Measurements from ENCODE around the gene ALDH1A1.
A peak's percentile ranks its signal among the peaks of the same experiment; 100 is the strongest.
"Not testable (repeated sequence)": the region's sequence is repeated elsewhere in the genome, so short reads cannot be mapped to it uniquely, and the experiment has no call there.

Gene ALDH1A1

DNA sequence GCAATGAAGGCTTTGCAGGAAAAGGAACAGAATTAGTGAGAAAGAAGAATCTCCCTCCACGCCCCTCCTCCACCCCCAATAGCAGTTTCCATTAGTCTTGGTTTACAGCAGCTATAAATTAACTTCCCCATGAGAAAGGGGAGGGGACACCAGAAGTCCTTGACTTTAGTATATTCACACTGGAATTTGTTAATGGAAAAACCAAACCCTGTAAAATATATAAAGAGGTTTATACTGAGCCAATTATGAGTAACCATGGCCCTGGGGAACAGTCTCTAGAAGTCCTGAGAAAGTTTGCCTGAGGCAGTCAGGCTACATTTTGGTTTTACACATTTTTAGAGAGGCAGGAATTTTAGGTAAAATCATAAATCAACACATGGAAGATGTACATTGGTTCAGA, 88.5 kb downstream of the ALDH1A1 start:
- peak overlapping the region; percentile 91 for H3K27ac ChIP-seq
- 0 out of 2 replicates have a peak, but pooled peaks cover 5% of the 10 kb centered on the region for H3K9me3 ChIP-seq (ENCODE audit: low read depth, low read length)
- peak; percentile 96 for DNase-seq (ENCODE audit: low read depth, low spot score)
- no peaks in the 10 kb centered on the region; the same call in 1 of the 2 replicates for H3K36me3 ChIP-seq (ENCODE audit: insufficient read depth, low read length)
- peak overlapping the region; percentile 39 for H3K4me3 ChIP-seq
- H3K9ac ChIP-seq (ENCODE audit: insufficient read length) = no peak overlapping the region
- TF ChIP-seq POLR2AphosphoS5 (IDR thresholded peaks at IDR 0.05; ENCODE audit: borderline replicate concordance, low read depth, low read length) (peak; percentile 49; the same call in 1 of the 2 replicates), EZH2 (IDR thresholded peaks at IDR 0.05) (no peak), FOXP2 (optimal IDR thresholded peaks at IDR 0.05; ENCODE audit: control extremely low read depth, extremely low read length, insufficient read depth) (no peak)

DNA sequence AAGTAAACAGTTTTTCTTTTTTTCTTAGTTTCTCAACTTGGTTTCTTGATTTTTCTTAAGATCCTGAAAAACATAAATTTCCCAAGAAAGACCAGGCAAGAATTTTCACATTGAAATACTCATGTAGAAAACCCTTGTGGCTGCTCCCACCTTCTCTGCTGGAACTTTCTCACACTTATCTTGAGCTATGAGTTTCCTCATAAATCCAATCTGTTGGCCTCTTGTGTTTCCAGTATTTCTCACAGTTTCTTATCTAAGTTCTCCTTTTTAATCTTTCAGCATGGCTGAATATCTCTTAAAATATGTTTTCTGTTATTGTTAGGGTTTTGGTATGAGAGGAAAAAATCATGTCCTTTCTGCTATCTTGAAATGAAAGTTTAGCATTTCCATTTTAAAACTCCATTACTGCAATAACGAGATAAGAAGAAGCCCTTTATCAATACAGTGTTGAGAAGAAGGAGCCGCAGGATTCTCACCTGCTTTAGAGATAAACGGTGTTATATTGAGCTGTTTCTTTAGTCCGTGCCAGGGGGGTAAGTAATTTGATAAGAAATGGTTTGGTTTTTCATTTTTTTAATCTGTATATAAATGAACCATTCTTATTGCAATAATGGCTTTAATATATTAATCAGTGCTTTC, 89.3 kb downstream of the ALDH1A1 start:
- H3K9me3 ChIP-seq (ENCODE audit: low read depth, low read length) = 0 out of 2 replicates have a peak, but pooled peaks cover 5% of the 10 kb centered on the region
- no peak overlapping the region for H3K9ac ChIP-seq (ENCODE audit: insufficient read length)
- no peak for DNase-seq (ENCODE audit: low read depth, low spot score)
- TF ChIP-seq POLR2AphosphoS5 (IDR thresholded peaks at IDR 0.05; ENCODE audit: borderline replicate concordance, low read depth, low read length) (no peak), EZH2 (IDR thresholded peaks at IDR 0.05) (no peak), FOXP2 (optimal IDR thresholded peaks at IDR 0.05; ENCODE audit: control extremely low read depth, extremely low read length, insufficient read depth) (no peak)
- no peaks in the 10 kb centered on the region; the same call in 1 of the 2 replicates for H3K36me3 ChIP-seq (ENCODE audit: insufficient read depth, low read length)
- H3K4me3 ChIP-seq = peak overlapping the region; percentile 39
- H3K27ac ChIP-seq = peak overlapping the region; percentile 91

DNA sequence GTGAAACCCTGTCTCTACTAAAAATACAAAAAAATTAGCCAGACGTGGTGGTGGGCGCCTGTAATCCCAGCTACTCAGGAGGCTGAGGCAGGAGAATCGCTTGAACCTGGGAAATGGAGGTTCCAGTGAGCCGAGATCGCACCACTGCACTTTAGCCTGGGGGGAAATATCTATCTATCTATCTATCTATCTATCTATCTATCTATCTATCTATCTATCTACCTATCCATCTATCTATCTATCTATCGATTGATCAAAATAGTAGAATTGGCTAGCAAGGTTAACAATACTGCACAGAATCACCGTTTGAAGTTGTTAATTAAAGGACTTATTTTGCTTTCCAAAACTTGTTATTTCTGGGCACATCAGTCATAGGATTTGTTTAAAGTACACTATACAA, 90.1 kb downstream of the ALDH1A1 start:
- not testable (repeated sequence) for DNase-seq (ENCODE audit: low read depth, low spot score); H3K9me3 ChIP-seq (ENCODE audit: low read depth, low read length); H3K4me3 ChIP-seq; H3K27ac ChIP-seq; H3K36me3 ChIP-seq (ENCODE audit: insufficient read depth, low read length); H3K9ac ChIP-seq (ENCODE audit: insufficient read length)

DNA sequence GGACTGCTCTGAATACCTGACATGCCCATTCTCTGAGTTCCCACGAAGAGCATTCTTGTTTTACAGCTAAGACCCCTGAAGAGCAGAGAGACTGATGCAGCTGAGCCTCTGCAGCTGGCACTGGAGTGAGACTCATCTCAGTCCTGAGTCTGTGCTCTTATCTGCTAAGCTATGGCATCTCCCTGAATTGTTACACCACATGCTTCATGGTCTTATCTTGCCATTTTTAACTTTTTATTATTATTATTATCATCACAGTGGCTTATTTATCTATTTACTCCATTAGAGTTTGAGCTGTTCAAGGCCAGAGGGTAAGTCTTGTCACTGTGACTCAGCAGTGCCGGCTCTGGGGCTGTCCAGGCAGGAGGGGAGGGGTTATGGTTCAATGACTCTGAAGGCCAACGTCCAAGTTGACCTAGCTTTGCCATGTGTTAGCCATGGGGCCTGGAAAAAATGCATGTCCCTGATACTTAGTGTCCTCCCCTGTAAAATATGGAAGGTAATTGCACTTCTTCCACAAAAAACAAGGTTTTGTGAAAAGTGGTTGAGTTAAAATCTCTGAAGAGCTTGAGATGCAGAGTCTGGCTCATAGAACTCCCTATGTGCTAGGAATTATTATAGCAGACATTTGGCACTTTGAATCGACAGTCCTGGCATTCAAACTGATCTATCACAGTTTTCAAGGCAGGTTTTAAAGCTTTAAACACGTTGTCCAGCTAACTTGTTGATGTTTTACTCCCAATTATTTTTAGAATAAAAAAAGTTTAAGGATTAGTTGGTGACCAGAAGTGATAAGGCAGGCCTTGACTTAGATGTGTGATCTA, 94.6 kb downstream of the ALDH1A1 start:
- no peak for DNase-seq (ENCODE audit: low read depth, low spot score)
- H3K27ac ChIP-seq = peak overlapping the region; percentile 91
- no peak for TF ChIP-seq POLR2AphosphoS5 (IDR thresholded peaks at IDR 0.05; ENCODE audit: borderline replicate concordance, low read depth, low read length)
- no peak for TF ChIP-seq FOXP2 (optimal IDR thresholded peaks at IDR 0.05; ENCODE audit: control extremely low read depth, extremely low read length, insufficient read depth)
- no peaks in the 10 kb centered on the region for H3K9me3 ChIP-seq (ENCODE audit: low read depth, low read length)
- H3K9ac ChIP-seq (ENCODE audit: insufficient read length) = peak overlapping the region; percentile 53
- H3K36me3 ChIP-seq (ENCODE audit: insufficient read depth, low read length) = no peaks in the 10 kb centered on the region
- H3K4me3 ChIP-seq = peak overlapping the region; percentile 48

DNA sequence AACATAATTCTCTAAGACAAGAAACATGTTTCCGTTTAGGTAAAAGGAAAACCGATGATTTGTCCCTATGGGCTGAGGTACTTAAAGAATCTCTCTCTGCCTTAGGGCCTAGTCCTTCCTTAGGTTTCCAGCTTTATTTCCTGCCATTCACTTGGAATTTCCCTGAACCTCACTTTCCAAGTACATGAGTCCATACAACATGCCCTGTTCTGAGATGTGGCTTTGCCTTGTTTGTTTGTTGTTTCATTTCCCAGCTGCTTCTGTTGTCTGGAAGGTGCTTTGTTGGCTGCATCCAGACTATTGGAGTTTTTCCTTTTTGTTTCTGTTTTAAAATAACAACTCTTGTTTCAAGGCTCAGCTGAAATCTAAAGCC, 95.2 kb downstream of the ALDH1A1 start:
- no peaks in the 10 kb centered on the region for H3K36me3 ChIP-seq (ENCODE audit: insufficient read depth, low read length)
- no peaks in the 10 kb centered on the region for H3K9me3 ChIP-seq (ENCODE audit: low read depth, low read length)
- H3K27ac ChIP-seq = peak overlapping the region; percentile 91
- TF ChIP-seq EZH2 (IDR thresholded peaks at IDR 0.05) = no peak
- no peak for TF ChIP-seq FOXP2 (optimal IDR thresholded peaks at IDR 0.05; ENCODE audit: control extremely low read depth, extremely low read length, insufficient read depth)
- no peak for TF ChIP-seq POLR2AphosphoS5 (IDR thresholded peaks at IDR 0.05; ENCODE audit: borderline replicate concordance, low read depth, low read length)
- peak overlapping the region; percentile 53 for H3K9ac ChIP-seq (ENCODE audit: insufficient read length)
- peak overlapping the region; percentile 48 for H3K4me3 ChIP-seq
- no peak for DNase-seq (ENCODE audit: low read depth, low spot score)

DNA sequence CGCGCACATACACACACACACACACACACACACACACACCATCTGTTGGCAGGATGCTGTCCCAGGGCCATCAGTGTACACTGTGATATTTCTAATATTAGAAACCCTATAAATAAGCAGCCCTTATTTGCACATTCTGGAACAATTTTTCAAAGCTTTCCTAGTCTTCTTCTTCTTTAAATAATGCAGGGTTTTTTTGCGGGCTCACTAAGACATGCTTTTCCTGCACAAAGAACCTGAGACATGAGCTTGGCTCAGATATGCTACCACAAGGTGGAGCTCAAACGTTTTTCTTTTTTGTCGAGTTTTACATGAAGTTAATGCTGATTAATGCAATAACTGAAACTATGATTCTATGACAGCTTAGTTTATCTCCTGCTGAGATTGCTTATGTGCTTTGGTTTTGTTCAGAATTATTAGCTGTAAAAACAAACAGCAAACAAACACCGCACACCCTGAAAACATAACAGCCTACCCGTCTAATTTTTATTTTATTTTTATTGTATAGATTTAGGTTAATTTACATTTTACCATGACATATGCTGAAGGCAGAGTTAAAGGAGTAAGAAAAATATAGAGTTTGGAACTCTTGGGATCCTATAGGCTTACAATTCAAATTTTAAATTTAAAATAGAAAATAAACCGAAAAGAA, 95.8 kb downstream of the ALDH1A1 start:
- H3K9me3 ChIP-seq (ENCODE audit: low read depth, low read length) = no peaks in the 10 kb centered on the region
- peak overlapping the region; percentile 48 for H3K4me3 ChIP-seq
- TF ChIP-seq POLR2AphosphoS5 (IDR thresholded peaks at IDR 0.05; ENCODE audit: borderline replicate concordance, low read depth, low read length) = no peak
- no peak for TF ChIP-seq FOXP2 (optimal IDR thresholded peaks at IDR 0.05; ENCODE audit: control extremely low read depth, extremely low read length, insufficient read depth)
- no peak for TF ChIP-seq EZH2 (IDR thresholded peaks at IDR 0.05)
- H3K36me3 ChIP-seq (ENCODE audit: insufficient read depth, low read length) = no peaks in the 10 kb centered on the region
- H3K9ac ChIP-seq (ENCODE audit: insufficient read length) = peak overlapping the region; percentile 53
- DNase-seq (ENCODE audit: low read depth, low spot score) = peak; percentile 82
- H3K27ac ChIP-seq = peak overlapping the region; percentile 91

DNA sequence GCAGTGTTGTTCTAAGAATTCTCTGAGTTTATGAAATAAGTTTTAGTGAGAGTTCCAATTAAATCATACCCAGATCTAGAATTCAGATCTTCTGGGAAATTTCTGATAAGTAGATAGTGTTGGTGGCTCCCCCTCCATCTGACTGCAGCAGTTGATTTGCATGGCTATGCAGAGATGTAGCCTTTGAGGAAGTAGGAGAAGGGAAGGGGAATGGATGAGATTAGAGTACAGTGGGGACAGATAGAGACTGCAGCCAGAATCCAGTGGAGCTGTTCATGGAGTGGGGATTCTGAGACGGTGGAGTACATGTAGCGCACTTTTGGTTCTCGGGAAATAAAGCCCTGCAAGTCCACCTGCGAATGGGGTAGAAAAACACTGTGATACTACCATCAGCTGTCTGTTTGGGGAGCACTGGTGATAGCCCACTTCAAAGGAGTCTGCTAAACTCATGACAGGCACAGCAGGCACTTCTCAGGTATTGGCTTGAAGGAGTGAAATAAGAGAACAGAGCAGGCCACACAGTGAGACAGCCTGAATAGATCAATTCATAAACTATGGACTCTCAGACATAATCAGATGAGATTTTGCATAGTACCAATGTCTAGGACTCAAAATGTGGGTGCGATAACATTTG, 96.8 kb downstream of the ALDH1A1 start:
- Histone ChIP-seq H3K9me3 (ENCODE audit: low read depth, low read length) (no peaks in the 10 kb centered on the region), H3K36me3 (ENCODE audit: insufficient read depth, low read length) (no peaks in the 10 kb centered on the region), H3K27ac (0 out of 2 replicates have a peak overlapping the region, but pooled peaks have one; percentile 28), H3K9ac (ENCODE audit: insufficient read length) (no peak overlapping the region), H3K4me3 (no peak overlapping the region)
- DNase-seq (ENCODE audit: low read depth, low spot score) = no peak
- TF ChIP-seq EZH2 (IDR thresholded peaks at IDR 0.05) (no peak), POLR2AphosphoS5 (IDR thresholded peaks at IDR 0.05; ENCODE audit: borderline replicate concordance, low read depth, low read length) (no peak), FOXP2 (optimal IDR thresholded peaks at IDR 0.05; ENCODE audit: control extremely low read depth, extremely low read length, insufficient read depth) (no peak)

DNA sequence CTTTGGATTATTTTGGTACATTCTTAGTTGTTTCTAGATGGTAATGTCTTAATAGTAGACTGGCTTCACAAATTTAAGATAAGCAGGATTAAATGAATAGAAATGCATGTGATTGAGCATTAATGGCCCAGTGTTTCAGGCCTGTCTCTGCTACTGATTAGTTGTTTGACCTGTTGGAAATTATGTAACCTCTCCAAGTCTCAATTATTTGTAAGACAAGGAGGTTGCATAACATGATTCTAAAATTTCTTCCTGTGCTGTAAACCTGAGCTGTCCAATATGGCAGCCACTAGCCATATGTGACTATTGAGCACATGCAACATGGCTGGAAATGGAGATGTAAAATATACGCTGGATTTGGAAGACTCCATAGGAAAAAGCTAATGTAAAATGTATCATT, 97.5 kb downstream of the ALDH1A1 start:
- Histone ChIP-seq H3K9me3 (ENCODE audit: low read depth, low read length) (no peaks in the 10 kb centered on the region), H3K4me3 (no peak overlapping the region), H3K36me3 (ENCODE audit: insufficient read depth, low read length) (no peaks in the 10 kb centered on the region), H3K9ac (ENCODE audit: insufficient read length) (no peak overlapping the region), H3K27ac (no peak overlapping the region)
- no peak for DNase-seq (ENCODE audit: low read depth, low spot score)
- TF ChIP-seq POLR2AphosphoS5 (IDR thresholded peaks at IDR 0.05; ENCODE audit: borderline replicate concordance, low read depth, low read length) = no peak
- TF ChIP-seq EZH2 (IDR thresholded peaks at IDR 0.05) = no peak
- no peak for TF ChIP-seq FOXP2 (optimal IDR thresholded peaks at IDR 0.05; ENCODE audit: control extremely low read depth, extremely low read length, insufficient read depth)

Data from SK-N-MC (cell line).